GM12872 (cell line): ENCODE measurements around the gene ZMIZ1.

ENCODE experiments used
- CTCF ChIP-seq: IDR thresholded peaks from 3 replicates; pipeline ENCODE4 v1.5.1; 2011; ENCODE audit warnings: low read depth, mild to moderate bottlenecking, low read length, moderate library complexity; ENCODE audit not compliant: insufficient read depth

Gene ZMIZ1

GRCh38 chr10:79178070-79178576, 109.4 kb downstream of the ZMIZ1 start:
- no peak for TF ChIP-seq CTCF

GRCh38 chr10:79178614-79179163, 109.9 kb downstream of the ZMIZ1 start:
- TF ChIP-seq CTCF = no peak

GRCh38 chr10:79179164-79179956, 110.6 kb downstream of the ZMIZ1 start:
- TF ChIP-seq CTCF = no peak

- no peak for TF ChIP-seq CTCF
These were observed 111.2 kb downstream of the ZMIZ1 start for GRCh38 chr10:79179957-79180309.

- no peak for TF ChIP-seq CTCF
These were observed 111.9 kb downstream of the ZMIZ1 start for GRCh38 chr10:79180414-79181221.

GRCh38 chr10:79181227-79181626, 112.5 kb downstream of the ZMIZ1 start:
- TF ChIP-seq CTCF = no peak

GRCh38 chr10:79181698-79182521, 113.1 kb downstream of the ZMIZ1 start:
- TF ChIP-seq CTCF = no peak
